ENCODE results near the gene MCRIP2.
"Not testable (repeated sequence)": the region's sequence is repeated elsewhere in the genome, so short reads cannot be mapped to it uniquely, and the experiment has no call there.

The MCRIP2 gene

GRCh38 chr16:683396-684070 lies 41.9 kb downstream of the MCRIP2 start:
- no peak for DNase-seq

GRCh38 chr16:684071-684794 lies 42.6 kb downstream of the MCRIP2 start, which contains the start of gene JMJD8:
Gene JMJD8, minus strand, starts transcription at chr16:684334. Its CDS starts 15 bp downstream, at chr16:684319.
- DNase-seq: peak; percentile 97

GRCh38 chr16:684961-685696 lies 43.5 kb downstream of the MCRIP2 start:
- no peak for DNase-seq

- no peak for DNase-seq
Observed at GRCh38 chr16:685967-686366, 44.3 kb downstream of the MCRIP2 start.

- no peak for DNase-seq
Observed at GRCh38 chr16:686459-687260, 45.0 kb downstream of the MCRIP2 start.

- DNase-seq: no peak
Observed at GRCh38 chr16:687499-687898, 45.9 kb downstream of the MCRIP2 start.

GRCh38 chr16:689175-689897 lies 47.7 kb downstream of the MCRIP2 start:
- DNase-seq: no peak

GRCh38 chr16:691242-691641 lies 49.6 kb downstream of the MCRIP2 start:
- DNase-seq: not testable (repeated sequence)

- DNase-seq: no peak
Observed at GRCh38 chr16:692356-693108, 50.9 kb downstream of the MCRIP2 start.

- DNase-seq: no peak
Observed at GRCh38 chr16:693364-693763, 51.7 kb downstream of the MCRIP2 start.

- no peak for DNase-seq
Observed at GRCh38 chr16:693766-694165, 52.1 kb downstream of the MCRIP2 start.

- DNase-seq: no peak
Observed at GRCh38 chr16:694187-694862, 52.7 kb downstream of the MCRIP2 start.

- no peak for DNase-seq
Observed at GRCh38 chr16:694863-695354, 53.3 kb downstream of the MCRIP2 start.

- DNase-seq: peak; percentile 68
Observed at GRCh38 chr16:695355-696089, 53.9 kb downstream of the MCRIP2 start.
